Upper lobe of right lung (tissue), 1 donor: ENCODE data around the gene SKAP2. TPM values are rescaled to one million over a fixed set of nuclear protein-coding genes. Genes with fewer than 3 reads are reported as not detected.

Source experiments
- ATAC-seq: fragments of 200-7000 bp; cut with Tn5 transposase; one replicate; pipeline ENCODE4 v1.9.1; 2020; ENCODE audit warnings: mild to moderate bottlenecking, moderate library complexity
- DNase-seq: peaks from one replicate; pipeline ENCODE4 v3.0.0-alpha.2; 2020
- H3K27ac ChIP-seq: fragments of 200-600 bp; one replicate; pipeline ENCODE4 v1.8.0; 2022
- H3K27me3 ChIP-seq: fragments of 200-600 bp; one replicate; pipeline ENCODE4 v1.8.0; 2022; ENCODE audit warnings: mild to moderate bottlenecking
- H3K36me3 ChIP-seq: fragments of 200-600 bp; one replicate; pipeline ENCODE4 v1.8.0; 2022
- H3K4me1 ChIP-seq: fragments of 200-600 bp; one replicate; pipeline ENCODE4 v1.8.0; 2022
- H3K4me3 ChIP-seq: fragments of 200-600 bp; one replicate; pipeline ENCODE4 v1.8.0; 2022; ENCODE audit warnings: mild to moderate bottlenecking
- H3K9me3 ChIP-seq: fragments of 200-600 bp; one replicate; pipeline ENCODE4 v1.8.0; 2022
- CTCF ChIP-seq: fragments of 200-600 bp; IDR thresholded peaks from one replicate; pipeline ENCODE4 v1.8.0; 2022; ENCODE audit warnings: antibody characterized with exemption
- intact Hi-C: fragments of 100-400 bp; cut with DNase I; formaldehyde crosslinking; loops from one replicate; pipeline ENCODE4 v1.11.0; 2022
- total RNA-seq: library from RNA; stranded (reverse); fragmentation: NEBNext Ultra II Directional; extraction: Animal tissue kit (Norgen Biotek cat#: 25700); gene quantifications from one replicate; pipeline ENCODE4 v1.2.1, GENCODE V29; 2021
- donor health status: DM: no; HTN: yes; CAD: no; lungs with severe emphysema.

The SKAP2 gene
- total RNA-seq, 1 donor from 2014 or later = 59.1 TPM

- no peaks in the 10 kb centered on the region for H3K36me3 ChIP-seq
- ATAC-seq = no peak
- H3K4me1 ChIP-seq = no peaks in the 10 kb centered on the region
- intact Hi-C loops = no loop called here
- no peaks in the 10 kb centered on the region for H3K27me3 ChIP-seq
- no peak for DNase-seq
- no peaks in the 10 kb centered on the region for H3K9me3 ChIP-seq
- TF ChIP-seq CTCF = no peak
- no peak overlapping the region for H3K27ac ChIP-seq
- no peak overlapping the region for H3K4me3 ChIP-seq
Measured at GRCh38 chr7:26759108-26759507, 105.3 kb downstream of the SKAP2 start.

- no peak for ATAC-seq
- DNase-seq = no peak
- no peaks in the 10 kb centered on the region for H3K4me1 ChIP-seq
- H3K4me3 ChIP-seq = no peak overlapping the region
- no peaks in the 10 kb centered on the region for H3K27me3 ChIP-seq
- H3K27ac ChIP-seq = no peak overlapping the region
- intact Hi-C loops = no loop called here
- peaks cover 7% of the 10 kb centered on the region for H3K36me3 ChIP-seq
- no peak for TF ChIP-seq CTCF
- no peaks in the 10 kb centered on the region for H3K9me3 ChIP-seq
Measured at GRCh38 chr7:26743205-26743604, 121.2 kb downstream of the SKAP2 start.

GRCh38 chr7:26735976-26736600 lies 128.3 kb downstream of the SKAP2 start:
- H3K4me3 ChIP-seq = no peak overlapping the region
- ATAC-seq (no peak), DNase-seq (no peak)
- peaks cover 7% of the 10 kb centered on the region for H3K36me3 ChIP-seq
- no peak for TF ChIP-seq CTCF
- no peaks in the 10 kb centered on the region for H3K4me1 ChIP-seq
- no peaks in the 10 kb centered on the region for H3K27me3 ChIP-seq
- no peaks in the 10 kb centered on the region for H3K9me3 ChIP-seq
- intact Hi-C loops = no loop called here
- H3K27ac ChIP-seq = no peak overlapping the region

GRCh38 chr7:26729150-26729775 lies 135.1 kb downstream of the SKAP2 start:
- no peaks in the 10 kb centered on the region for H3K4me1 ChIP-seq
- H3K9me3 ChIP-seq = no peaks in the 10 kb centered on the region
- ATAC-seq (no peak), DNase-seq (no peak)
- TF ChIP-seq CTCF = no peak
- no peaks in the 10 kb centered on the region for H3K27me3 ChIP-seq
- no peak overlapping the region for H3K4me3 ChIP-seq
- intact Hi-C loops = no loop called here
- H3K36me3 ChIP-seq = no peaks in the 10 kb centered on the region
- no peak overlapping the region for H3K27ac ChIP-seq

- intact Hi-C loops = no loop called here
- Histone ChIP-seq H3K4me3 (no peak overlapping the region), H3K27me3 (no peaks in the 10 kb centered on the region), H3K27ac (no peak overlapping the region), H3K9me3 (no peaks in the 10 kb centered on the region), H3K4me1 (no peaks in the 10 kb centered on the region), H3K36me3 (no peaks in the 10 kb centered on the region)
- DNase-seq (no peak), ATAC-seq (no peak)
- TF ChIP-seq CTCF = no peak
Measured at GRCh38 chr7:26726051-26726450, 138.3 kb downstream of the SKAP2 start.
